RCC 7860 (cell line): ENCODE results near the gene EML6.

Experiments
- DNase-seq: peaks from one replicate; pipeline ENCODE4 v3.0.0-alpha.2; 2015; ENCODE audit warnings: low spot score
- FAIRE-seq: peaks from 2 replicates; lab custom pipeline; 2012; peaks lifted over from hg19 to GRCh38; lab: Jason Lieb, UNC

The EML6 gene

DNA sequence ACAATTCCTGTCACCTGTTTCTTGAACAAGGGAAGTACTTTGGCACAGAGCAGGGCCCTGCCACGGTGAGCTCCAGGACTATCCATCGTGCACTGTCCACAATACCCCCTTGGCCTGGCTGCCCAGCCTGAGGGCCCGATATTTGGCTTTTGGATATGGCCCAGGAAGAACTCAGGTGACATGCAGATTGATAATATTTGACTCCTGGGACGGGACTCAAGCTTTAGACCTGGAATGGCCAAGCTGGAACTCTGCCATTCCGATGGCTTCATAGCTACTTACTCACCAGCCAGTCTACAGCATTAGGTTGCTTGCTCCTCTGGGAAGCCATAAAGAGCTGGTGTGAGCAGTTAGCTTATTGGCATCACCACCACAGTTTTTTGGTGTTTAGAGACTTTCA is 26.6 kb downstream of the EML6 start:
- no peak for FAIRE-seq

GRCh38 chr2:54752439-54752838 is 29.0 kb downstream of the EML6 start:
- DNase-seq (no peak), FAIRE-seq (no peak)

More for the DNA sequence above, 26.6 kb downstream of the EML6 start:
- no peak for DNase-seq

- no peak for DNase-seq
- FAIRE-seq, result no peak
Measured at GRCh38 chr2:54755641-54756326, 32.3 kb downstream of the EML6 start.

GRCh38 chr2:54757500-54757899 is 34.0 kb downstream of the EML6 start:
- FAIRE-seq (no peak), DNase-seq (no peak)

DNA sequence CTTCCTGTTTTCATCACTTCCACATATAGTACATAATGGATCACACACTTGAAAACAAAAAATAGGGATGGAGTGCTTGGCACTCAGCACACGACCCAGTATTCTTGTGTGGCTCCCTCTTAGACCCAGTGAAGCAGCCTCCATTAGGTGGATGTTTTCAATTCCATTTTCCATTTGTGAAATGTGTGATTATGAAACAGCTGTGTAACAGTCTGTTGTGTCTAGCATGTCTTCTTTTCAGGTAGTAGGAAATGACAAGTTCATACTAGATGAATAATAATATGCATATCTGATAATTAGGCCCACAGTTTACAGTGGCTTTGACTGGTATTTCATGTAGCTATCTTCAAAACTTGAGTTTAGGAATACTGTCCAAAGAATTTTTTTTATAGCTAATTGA is 35.5 kb downstream of the EML6 start:
- DNase-seq, result no peak

DNA sequence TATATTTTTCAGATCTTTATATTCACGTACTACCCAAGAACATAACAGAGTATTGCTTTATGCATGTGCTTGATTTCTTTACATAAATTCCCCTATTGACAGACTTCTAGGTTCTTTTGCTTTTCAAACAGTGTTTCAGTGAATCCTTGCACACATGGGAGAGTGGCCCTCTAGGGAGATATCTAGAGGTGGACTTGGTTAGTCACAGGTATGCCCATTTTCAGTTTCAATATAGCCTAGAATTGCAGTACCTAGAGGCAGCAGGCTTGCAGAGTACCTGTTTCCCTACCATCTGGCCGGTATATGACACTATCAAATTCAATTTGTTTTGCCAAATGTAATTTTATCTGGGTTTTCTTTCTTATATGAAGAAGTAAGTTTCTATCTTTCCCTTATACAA is 36.8 kb downstream of the EML6 start:
- FAIRE-seq, result no peak
- no peak for DNase-seq

More for the DNA sequence above, 35.5 kb downstream of the EML6 start:
- FAIRE-seq, result no peak

DNA sequence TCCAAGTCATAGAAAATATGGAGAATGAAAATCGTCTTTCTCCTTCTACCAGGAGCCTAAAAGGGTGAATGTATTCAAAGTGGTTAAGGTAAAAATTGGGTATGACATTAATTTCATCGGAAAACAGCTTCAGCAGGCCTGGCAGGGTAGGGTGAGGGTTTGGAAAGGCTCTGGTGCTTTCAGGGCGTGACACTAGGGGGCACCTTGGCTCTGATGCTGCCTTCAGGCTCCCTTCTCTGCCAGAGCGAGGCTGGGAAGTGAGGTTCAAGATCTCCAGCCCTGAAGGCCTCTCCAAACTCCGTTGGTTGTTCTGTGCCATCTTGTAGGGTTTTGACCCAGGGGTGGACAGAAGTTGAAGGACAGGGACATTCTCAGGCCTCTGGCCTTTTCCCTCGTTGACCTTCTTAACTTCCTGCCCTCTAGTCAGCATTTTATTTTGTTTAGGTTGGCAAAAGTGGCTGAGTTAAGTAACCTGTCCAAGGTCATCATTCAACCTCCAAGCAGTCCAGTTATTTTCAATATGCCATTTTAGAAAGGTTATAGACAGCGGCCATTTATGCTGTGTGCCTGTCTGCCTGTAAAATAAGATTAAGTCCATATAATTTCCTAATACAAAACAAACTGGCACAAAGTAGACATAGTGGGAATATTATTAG is 40.3 kb downstream of the EML6 start:
- DNase-seq (no peak), FAIRE-seq (no peak)

- no peak for FAIRE-seq
- DNase-seq, result no peak
Measured at GRCh38 chr2:54767921-54768320, 44.5 kb downstream of the EML6 start.

DNA sequence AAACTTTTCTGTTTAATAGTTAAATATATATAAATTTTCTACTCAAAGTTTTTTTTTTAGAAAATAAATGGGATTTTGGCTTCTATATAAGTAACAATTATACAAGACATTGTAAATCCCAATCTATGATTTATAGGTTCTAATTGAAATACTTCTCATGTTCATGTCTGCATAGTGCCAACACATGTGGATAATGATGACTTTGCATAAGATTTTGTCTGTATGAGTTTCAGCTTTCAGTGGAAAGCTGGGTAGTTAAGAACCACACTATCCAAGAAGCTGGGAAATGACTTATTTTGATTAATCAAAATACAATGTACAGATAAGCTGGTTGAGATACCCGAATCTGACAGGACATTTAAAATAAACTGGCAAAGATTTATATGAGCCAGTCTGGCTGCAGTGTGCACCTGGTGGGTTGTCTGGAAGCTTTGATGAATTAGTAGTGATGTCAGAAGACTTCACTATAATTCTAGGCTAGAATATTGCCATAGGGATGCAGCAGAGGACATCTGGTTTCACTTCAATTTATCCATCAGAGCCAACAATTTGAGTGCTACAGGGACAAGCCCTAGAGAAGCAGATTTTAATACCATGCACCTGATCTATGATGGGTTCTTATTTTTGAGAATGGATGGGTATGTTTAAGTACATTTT is 45.4 kb downstream of the EML6 start:
- DNase-seq, result no peak
- no peak for FAIRE-seq

- FAIRE-seq (no peak), DNase-seq (no peak)
Measured at GRCh38 chr2:54770211-54770610, 46.7 kb downstream of the EML6 start.

- no peak for FAIRE-seq
- no peak for DNase-seq
Measured at GRCh38 chr2:54770676-54771075, 47.2 kb downstream of the EML6 start.

GRCh38 chr2:54771166-54771885 is 47.9 kb downstream of the EML6 start:
- FAIRE-seq, result peak; percentile 76
- DNase-seq, result peak; percentile 77

DNA sequence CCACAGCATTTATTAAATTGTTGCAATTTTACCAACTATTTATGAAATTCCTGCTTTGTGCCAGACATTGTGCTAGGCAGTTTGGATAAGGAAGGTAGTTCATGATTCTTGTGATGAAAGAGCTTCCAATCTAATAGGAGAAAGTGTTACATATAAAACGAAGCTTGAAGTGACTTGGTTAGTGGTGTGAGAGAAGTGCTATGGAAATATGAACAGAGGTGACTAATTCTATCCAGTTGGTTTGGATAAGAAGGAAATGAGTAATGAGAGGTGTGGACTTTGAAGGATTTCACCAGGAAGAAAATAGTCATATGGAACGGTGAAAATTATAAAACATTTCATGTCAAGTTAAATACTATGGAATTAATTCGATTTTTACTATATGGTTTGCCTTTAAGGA is 48.6 kb downstream of the EML6 start:
- DNase-seq (peak; percentile 75), FAIRE-seq (peak; percentile 93)

DNA sequence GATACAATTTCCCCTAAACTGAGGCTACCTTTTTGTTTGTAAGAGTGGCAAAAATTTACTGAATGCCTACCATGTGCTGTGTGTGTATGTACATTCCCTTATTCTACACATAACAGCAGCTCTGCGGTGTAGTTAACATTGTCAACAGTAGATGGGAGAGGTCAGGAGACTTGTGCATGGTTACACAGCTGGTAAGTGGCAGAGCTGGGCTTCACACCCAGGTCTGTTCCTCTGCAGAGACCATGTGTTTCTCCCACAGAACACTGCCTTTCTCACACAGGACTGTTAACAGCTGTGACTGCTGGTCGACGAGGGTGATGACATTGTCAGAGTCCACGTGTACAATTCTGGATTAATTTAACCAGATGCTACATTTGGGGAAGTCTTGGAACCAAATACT is 49.1 kb downstream of the EML6 start:
- DNase-seq (peak; percentile 8), FAIRE-seq (no peak)

- DNase-seq, result no peak
- FAIRE-seq, result no peak
Measured at GRCh38 chr2:54773233-54773632, 49.8 kb downstream of the EML6 start.

DNA sequence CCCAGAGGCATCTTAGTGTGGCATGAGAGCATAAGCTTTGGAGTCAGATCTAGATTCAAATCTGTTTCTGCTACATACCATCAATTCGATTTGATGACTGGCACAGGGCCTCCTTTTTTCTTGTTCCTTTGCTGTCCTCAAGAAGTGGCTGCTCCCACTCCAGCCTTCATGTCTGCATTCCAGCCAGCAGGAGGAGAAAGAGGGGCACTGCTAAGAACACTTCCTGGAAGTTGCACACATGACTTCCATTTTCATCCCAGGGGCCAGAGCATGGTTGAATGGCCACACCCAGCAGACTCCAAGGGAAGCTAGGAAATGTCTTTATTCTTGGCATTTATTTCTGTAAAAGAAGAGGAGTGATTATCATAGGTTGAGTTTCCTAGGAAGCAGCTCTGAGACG is 50.4 kb downstream of the EML6 start:
- FAIRE-seq (no peak), DNase-seq (no peak)

DNA sequence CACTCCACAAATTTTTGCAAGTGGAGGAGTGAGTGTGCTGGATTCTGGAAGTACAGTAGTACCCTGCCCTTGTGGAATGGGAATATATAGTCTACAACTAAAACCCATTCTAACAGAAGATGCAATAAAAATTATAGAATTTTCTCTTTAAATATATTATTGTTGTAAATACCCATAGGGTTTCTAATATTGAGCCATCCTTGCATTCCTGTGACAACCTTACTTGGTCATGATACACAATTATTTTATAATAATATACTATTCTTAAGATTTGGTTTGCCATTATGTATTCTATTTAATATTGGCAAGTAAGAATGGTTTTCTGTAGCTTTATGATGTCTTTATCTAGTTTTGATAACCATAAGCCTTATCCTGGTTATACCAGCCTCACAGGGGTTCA is 52.2 kb downstream of the EML6 start:
- DNase-seq (no peak), FAIRE-seq (no peak)

DNA sequence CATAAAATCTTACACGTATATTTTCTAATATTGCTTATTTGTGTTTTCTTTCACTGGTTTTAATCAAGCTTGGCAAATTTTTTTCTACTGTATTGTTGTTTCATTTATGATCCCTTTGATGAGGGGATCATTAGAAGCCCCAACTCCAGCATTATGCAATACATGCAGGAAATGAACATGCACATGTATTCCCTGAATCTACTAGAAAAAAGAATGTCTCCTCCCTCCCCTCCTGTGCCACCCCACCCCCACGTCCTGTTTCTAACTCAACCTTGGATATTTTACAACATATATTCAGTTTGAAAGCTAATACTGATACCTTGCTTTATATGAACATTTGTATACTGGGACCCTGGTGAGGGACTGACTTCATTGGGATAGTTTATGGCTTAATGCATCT is 53.0 kb downstream of the EML6 start:
- DNase-seq (no peak), FAIRE-seq (no peak)

GRCh38 chr2:54783349-54783748 is 59.9 kb downstream of the EML6 start:
- FAIRE-seq (no peak), DNase-seq (no peak)

DNA sequence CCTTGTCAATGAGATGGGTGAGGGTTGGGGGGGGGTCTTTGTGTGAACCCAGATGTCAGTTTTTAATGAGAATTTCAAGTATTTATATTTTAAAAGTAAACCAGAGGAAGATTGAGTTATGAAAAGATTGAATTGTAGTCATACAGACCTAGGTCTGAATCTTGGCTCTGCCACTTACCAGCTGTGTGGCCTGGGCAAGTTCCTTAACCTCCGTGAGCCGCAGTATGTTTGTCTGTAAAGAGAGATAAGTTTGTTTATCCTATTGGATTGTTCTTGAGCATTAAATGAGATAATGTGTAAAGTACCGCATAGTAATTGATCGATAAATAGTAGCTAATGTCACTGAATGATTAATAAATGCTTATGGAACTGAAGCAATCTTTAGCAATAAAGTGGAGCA is 63.8 kb downstream of the EML6 start:
- FAIRE-seq, result no peak

DNA sequence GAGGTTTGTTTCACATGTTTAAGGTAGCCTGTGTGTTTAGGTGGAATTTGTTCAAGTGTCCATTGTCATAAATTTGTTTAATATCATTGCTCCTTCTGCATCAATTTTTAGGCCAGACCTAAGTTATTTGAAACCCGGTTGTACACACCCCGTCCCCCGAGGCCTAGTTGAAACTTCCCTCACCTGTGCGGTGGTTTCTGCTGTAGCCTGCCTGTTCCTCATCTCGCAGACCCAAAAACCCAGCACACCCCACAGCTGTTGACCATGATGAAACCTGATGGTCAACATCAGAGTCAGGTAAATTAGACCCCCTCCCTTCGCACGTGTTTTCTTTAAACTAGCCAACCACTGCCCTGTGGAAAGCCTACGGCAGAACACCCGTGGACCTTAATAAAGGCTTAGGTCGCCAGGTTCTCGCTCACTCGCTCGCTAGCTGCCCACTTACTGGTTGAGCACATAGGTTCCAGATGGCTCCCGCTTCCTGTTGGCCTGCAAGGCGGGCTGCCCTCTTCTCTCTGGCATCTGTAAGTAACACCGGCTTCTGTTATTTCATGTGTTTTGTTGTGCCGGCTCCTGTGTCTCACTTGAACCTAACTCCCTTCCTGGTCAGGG is 64.4 kb downstream of the EML6 start:
- DNase-seq (no peak), FAIRE-seq (no peak)

More for the DNA sequence above, 63.8 kb downstream of the EML6 start:
- DNase-seq, result no peak
